GM21723 (cell line): Measurements from ENCODE around the gene CRABP1.

Source experiments
- ATAC-seq: cut with Tn5 transposase; IDR thresholded peaks from one replicate; pipeline ENCODE4 v1.9.1; 2021; ENCODE audit warnings: mild to moderate bottlenecking, moderate library complexity; ENCODE audit not compliant: unreplicated experiment

The CRABP1 gene

GRCh38 chr15:78316283-78317083 lies 23.7 kb upstream of the CRABP1 start:
- ATAC-seq: no peak

- no peak for ATAC-seq
These were observed 22.9 kb upstream of the CRABP1 start for GRCh38 chr15:78317145-78317836.

DNA sequence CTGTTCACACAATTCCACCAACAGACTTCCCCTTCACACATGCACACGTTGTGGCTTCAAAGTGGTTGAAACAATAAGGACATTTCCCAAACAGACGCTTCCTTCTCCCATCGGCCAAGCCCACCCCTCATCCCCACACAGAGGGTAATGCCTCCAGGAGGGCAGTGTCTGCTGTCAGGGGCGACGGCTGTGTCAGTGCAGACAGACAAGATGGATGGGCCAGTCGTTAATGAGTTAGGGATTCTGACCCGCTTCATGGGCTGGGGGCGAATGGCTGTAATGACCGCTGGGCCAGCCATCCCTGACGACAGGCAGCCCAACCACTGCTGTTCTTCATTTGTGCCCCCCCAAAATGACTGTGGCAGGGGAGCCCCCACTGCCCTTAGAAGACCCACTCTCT lies 20.6 kb upstream of the CRABP1 start:
- no peak for ATAC-seq

DNA sequence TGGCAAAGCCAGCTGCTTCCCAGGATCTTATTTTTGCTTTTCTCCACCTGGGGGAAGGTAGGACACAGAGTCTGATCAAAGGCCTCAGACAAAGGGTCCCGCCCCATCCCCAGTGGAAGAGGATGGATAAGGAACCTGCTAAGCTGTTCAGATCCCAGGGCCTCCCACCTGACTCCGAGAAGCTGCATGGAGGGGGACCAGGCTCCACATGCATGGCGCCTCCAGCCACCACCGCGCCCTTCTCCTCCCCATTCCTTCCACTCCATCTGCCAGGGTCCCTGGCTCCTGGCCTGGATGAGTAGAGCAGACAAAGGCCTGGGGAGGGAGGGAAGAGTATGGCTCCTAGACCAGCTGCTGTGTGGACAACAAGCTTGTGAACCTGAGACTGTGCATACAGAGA lies 20.0 kb upstream of the CRABP1 start:
- ATAC-seq: no peak

- ATAC-seq: no peak
These were observed 19.0 kb upstream of the CRABP1 start for GRCh38 chr15:78321041-78321570.

- no peak for ATAC-seq
These were observed 18.4 kb upstream of the CRABP1 start for GRCh38 chr15:78321786-78322185.

DNA sequence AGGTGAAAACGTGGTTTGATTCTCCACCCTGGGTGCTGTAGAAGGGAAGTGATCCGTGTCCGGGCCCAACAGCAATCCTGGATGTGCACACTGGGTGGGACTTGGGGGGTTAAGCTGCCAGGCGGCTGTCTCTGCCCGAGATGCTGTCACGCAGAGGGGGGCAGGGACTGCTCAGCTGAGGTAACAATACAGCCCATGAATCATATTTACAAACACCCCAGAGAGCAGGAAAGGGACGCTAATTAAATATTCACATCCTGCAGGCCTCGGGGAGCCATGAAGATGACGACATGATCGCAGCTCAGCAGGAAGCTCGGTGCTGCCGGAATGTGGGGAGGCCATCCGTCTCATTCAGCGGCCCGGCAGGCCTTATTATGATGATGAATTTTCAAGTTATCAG lies 17.9 kb upstream of the CRABP1 start:
- ATAC-seq: no peak

DNA sequence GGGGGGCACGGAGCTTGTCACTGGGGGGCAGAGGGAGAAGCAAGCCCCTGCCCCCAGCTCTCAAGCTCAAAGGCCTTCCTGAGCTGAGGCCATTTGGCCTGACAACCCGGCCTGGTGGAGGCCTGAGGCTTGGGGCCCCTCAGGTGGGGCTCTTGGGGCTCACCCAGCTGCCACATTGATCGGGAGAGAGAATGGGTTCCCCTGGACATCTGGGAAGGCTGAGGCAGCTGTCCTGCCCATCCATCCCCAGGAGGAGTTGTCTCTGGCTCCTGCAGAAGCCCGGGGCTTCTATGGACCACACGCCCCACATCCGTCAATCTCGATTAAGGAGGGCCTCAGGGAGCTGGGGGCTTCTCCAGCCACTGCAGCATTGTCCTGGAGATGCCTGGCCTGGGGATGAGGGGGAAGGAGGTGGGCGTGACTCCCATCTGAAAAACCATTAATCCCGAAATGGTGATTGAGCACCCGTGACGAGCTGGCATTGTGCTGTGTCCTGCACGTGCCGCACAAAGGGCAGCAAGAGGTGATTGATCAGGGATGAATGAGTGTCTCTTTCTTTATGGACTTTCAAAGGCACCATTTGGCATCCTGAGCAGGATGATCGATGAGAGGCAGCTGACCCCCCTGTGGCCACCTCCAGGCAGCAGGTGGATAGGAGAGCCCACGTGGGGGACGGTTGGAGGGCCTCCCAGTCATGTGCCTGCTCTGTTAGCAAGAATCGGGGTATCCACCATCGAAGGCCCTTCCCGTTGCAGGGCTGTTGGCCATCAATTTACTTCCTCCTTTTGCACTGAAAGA lies 17.2 kb upstream of the CRABP1 start:
- no peak for ATAC-seq

GRCh38 chr15:78323693-78324092 lies 16.5 kb upstream of the CRABP1 start:
- ATAC-seq: no peak

GRCh38 chr15:78324144-78324543 lies 16.0 kb upstream of the CRABP1 start:
- no peak for ATAC-seq

GRCh38 chr15:78325092-78325843 lies 14.9 kb upstream of the CRABP1 start:
- ATAC-seq: no peak

DNA sequence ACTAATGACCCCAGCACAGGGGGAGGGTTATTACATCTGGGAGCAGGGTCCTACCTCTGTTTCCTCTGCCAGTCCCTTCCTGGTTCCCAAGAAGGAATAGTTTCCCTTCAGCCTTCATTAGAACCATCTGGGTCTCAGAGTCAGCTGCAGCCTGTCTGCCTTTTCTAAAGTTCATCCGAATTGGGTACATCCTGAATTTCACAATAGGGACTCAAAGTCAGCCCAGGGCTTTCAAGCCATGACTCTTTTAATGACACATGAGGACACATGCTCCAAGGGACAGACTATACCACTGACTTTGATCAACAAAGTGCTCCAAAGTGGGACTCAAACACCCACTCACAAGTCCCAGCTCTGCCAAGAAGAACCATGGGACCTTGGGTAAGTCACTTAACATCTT lies 12.7 kb upstream of the CRABP1 start:
- no peak for ATAC-seq

- no peak for ATAC-seq
These were observed 10.5 kb upstream of the CRABP1 start for GRCh38 chr15:78329625-78330024.

DNA sequence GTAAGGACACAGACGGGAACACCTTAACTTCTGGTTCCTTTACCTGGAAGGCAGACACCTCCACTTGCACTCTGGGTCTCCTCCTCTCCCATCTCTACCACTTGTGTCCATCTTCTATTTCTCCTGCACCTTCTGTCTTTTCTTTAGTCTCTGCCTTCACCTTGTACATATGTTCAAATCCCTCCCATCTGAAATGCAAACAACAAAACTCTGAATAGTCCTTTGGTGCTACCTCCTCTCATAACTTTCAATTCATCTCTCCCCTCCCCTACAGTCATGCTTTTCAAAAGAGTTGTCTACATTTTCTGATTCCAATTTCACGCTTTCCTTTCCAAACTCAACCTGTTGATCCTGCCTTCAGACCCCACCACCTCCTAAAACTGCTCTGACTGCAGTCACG lies 5.3 kb upstream of the CRABP1 start:
- no peak for ATAC-seq

DNA sequence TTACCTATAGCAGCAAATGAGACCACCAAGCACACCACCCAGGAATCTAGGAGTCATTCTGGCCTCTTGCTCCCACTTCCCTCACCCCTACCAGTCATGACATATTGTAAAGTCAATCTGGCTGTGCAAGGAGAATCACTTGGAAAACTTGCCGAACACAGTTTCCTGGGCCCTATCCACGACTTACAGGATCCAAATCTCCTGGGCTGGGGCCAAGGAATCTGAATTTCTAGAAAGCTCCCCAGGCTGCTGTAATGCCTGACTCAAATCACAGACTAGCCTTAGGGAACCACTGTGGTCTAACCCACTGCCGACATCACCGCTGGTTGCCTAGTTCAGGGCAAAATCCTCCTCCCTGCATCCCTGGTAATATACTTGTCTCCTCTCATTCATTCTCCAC lies 4.2 kb upstream of the CRABP1 start:
- ATAC-seq: no peak

GRCh38 chr15:78338781-78339180 lies 1.4 kb upstream of the CRABP1 start:
- ATAC-seq: no peak

- ATAC-seq: no peak
These were observed 594 bp upstream of the CRABP1 start for GRCh38 chr15:78339559-78339958.

GRCh38 chr15:78341057-78341987 lies 1.2 kb downstream of the CRABP1 start:
- no peak for ATAC-seq

DNA sequence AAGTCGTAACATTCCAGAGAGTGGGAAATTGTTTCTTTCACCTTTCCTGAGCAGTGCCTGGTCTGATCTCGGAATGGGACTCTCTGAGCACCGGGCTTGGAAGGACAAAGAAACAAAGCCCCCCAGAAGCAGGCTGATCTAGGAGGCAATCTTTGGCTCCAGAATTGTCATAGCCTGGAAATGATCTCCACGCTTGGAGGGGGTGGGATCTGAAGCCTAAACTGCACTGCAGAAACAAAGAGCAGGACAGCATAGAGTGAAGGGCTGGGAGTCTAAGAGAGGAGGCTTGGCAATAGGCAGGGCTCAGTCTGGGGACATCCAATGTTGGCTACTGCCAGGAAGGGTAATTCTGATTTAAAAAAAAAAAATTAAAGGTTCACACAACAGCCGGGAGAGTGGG lies 1.9 kb downstream of the CRABP1 start:
- no peak for ATAC-seq
